IMR-90 (cell line): Measurements from ENCODE around the gene UBAC1. TPM values are rescaled to one million over a fixed set of nuclear protein-coding genes. Genes with fewer than 3 reads are reported as not detected.

Experiments
- ATAC-seq: fragments of 200-7000 bp; cut with Tn5 transposase; 2 replicates; pipeline ENCODE4 v1.9.1; 2020; ENCODE audit warnings: low read depth, mild to moderate bottlenecking, moderate library complexity
- BruUV-seq: library from RNA; stranded (reverse); fragments of 400-500 nt; replicated peaks from 2 replicates; lab custom pipeline; 2021; lab: Mats Ljungman, UMichigan
- CTCF ChIA-PET: fragments of 300-600 bp; formaldehyde crosslinking; extraction: SDS; loops from one replicate; lab custom pipeline; 2021; ENCODE audit warnings: antibody characterized with exemption; lab: Yijun Ruan, JAX
- POLR2A ChIA-PET: fragments of 300-600 bp; sonication (Branson Sonifier 250); formaldehyde crosslinking; loops from one replicate; lab custom pipeline; 2022; ENCODE audit warnings: antibody characterized with exemption; ENCODE audit not compliant: unreplicated experiment; lab: Charles Lee
- DNase-seq: peaks from one replicate; pipeline ENCODE4 v3.0.0; 2013
- H2AFZ ChIP-seq: replicated peaks from 2 replicates; pipeline ENCODE3; 2013; ENCODE audit warnings: low read length, mild to moderate bottlenecking; ENCODE audit not compliant: poor library complexity
- H2AK5ac ChIP-seq: 2 replicates; pipeline ENCODE4 v1.6.1; 2013; ENCODE audit warnings: low read depth, low read length, inconsistent platforms
- H2AK9ac ChIP-seq: replicated peaks from 2 replicates; pipeline ENCODE3; 2013; ENCODE audit warnings: mild to moderate bottlenecking, low read depth, low read length, moderate library complexity; ENCODE audit not compliant: poor library complexity
- H2BK120ac ChIP-seq: 2 replicates; pipeline ENCODE4 v1.6.1; 2013; ENCODE audit warnings: low read depth, low read length, inconsistent platforms
- H2BK15ac ChIP-seq: 3 replicates; pipeline ENCODE4 v1.6.1; 2013; ENCODE audit warnings: low read depth, low read length, inconsistent platforms
- H2BK20ac ChIP-seq: 2 replicates; pipeline ENCODE4 v1.6.1; 2013; ENCODE audit warnings: low read depth, mild to moderate bottlenecking, inconsistent platforms, low read length, moderate library complexity
- H2BK5ac ChIP-seq: 2 replicates; pipeline ENCODE4 v1.6.1; 2013; ENCODE audit warnings: mild to moderate bottlenecking, low read depth, low read length, inconsistent platforms; ENCODE audit not compliant: poor library complexity, severe bottlenecking
- H3K14ac ChIP-seq: replicated peaks from 2 replicates; pipeline ENCODE4 v1.6.1; 2013; ENCODE audit warnings: low read depth, low read length, inconsistent platforms
- H3K18ac ChIP-seq: 2 replicates; pipeline ENCODE4 v1.6.1; 2013; ENCODE audit warnings: low read depth, low read length, control low read depth
- H3K23ac ChIP-seq: 2 replicates; pipeline ENCODE4 v1.6.1; 2013; ENCODE audit warnings: low read depth, low read length, inconsistent platforms
- H3K27ac ChIP-seq: 2 replicates; pipeline ENCODE4 v1.5.1; 2013; ENCODE audit warnings: mild to moderate bottlenecking, control low read depth, low read length; ENCODE audit not compliant: insufficient read depth
- H3K27me3 ChIP-seq: 2 replicates; pipeline ENCODE4 v1.6.1; 2013; ENCODE audit warnings: low read length; ENCODE audit not compliant: control insufficient read depth, insufficient read depth
- H3K36me3 ChIP-seq: 2 replicates; pipeline ENCODE4 v1.6.1; 2013; ENCODE audit warnings: low read length, mixed read lengths; ENCODE audit not compliant: control insufficient read depth, insufficient read depth
- H3K4ac ChIP-seq: 2 replicates; pipeline ENCODE4 v1.6.1; 2013; ENCODE audit warnings: low read depth, low read length, inconsistent platforms
- H3K4me1 ChIP-seq: 2 replicates; pipeline ENCODE4 v1.6.1; 2013; ENCODE audit warnings: low read length, mixed read lengths; ENCODE audit not compliant: control insufficient read depth, insufficient read depth
- H3K4me2 ChIP-seq: 2 replicates; pipeline ENCODE4 v1.6.1; 2013; ENCODE audit warnings: low read depth, mild to moderate bottlenecking, control low read depth, low read length, moderate library complexity
- H3K4me3 ChIP-seq: 2 replicates; pipeline ENCODE4 v1.5.1; 2013; ENCODE audit warnings: low read depth, mild to moderate bottlenecking, control low read depth, low read length, moderate library complexity; ENCODE audit not compliant: insufficient read depth
- H3K56ac ChIP-seq: 2 replicates; pipeline ENCODE4 v1.6.1; 2013; ENCODE audit warnings: low read length, inconsistent platforms; ENCODE audit not compliant: insufficient read depth; ENCODE audit errors: extremely low read depth
- H3K79me1 ChIP-seq, 2 experiments: 2 replicates each; pipeline ENCODE4 v1.6.1; 2013; ENCODE audit warnings: low read length in 2 of 2, inconsistent platforms in 1 of 2, low read depth in 1 of 2
- H3K9ac ChIP-seq: 2 replicates; pipeline ENCODE4 v1.6.1; 2013; ENCODE audit warnings: low read depth, low read length, control low read depth
- H3K9me1 ChIP-seq: 2 replicates; pipeline ENCODE4 v1.6.1; 2013; ENCODE audit warnings: low read length, inconsistent platforms; ENCODE audit not compliant: insufficient read depth
- H3K9me3 ChIP-seq: 2 replicates; pipeline ENCODE4 v1.6.1; 2013; ENCODE audit warnings: low read length; ENCODE audit not compliant: control insufficient read depth, insufficient read depth
- H4K20me1 ChIP-seq: 2 replicates; pipeline ENCODE4 v1.6.1; 2013; ENCODE audit warnings: low read length, inconsistent platforms; ENCODE audit not compliant: insufficient read depth
- H4K5ac ChIP-seq: 2 replicates; pipeline ENCODE4 v1.6.1; 2013; ENCODE audit warnings: mild to moderate bottlenecking, low read depth, low read length, control low read depth
- H4K8ac ChIP-seq, 2 experiments: 2 replicates each; pipeline ENCODE4 v1.6.1; 2013; ENCODE audit warnings: low read depth in 2 of 2, low read length in 2 of 2, control low read depth in 1 of 2, inconsistent platforms in 1 of 2
- H4K91ac ChIP-seq: 2 replicates; pipeline ENCODE4 v1.6.1; 2013; ENCODE audit warnings: low read depth, low read length, inconsistent platforms; ENCODE audit not compliant: insufficient read depth
- BHLHE40 ChIP-seq: fragments of 150-350 bp; IDR thresholded peaks from 2 replicates; pipeline ENCODE4 v1.6.1; 2016; ENCODE audit warnings: mild to moderate bottlenecking, low read depth, low read length
- CTCF ChIP-seq: conservative IDR thresholded peaks from 2 replicates; pipeline ENCODE4 v1.5.1; 2012; ENCODE audit warnings: mild to moderate bottlenecking, low read depth, low read length, improper control_type of control experiment
- FOS ChIP-seq: fragments of 150-350 bp; IDR thresholded peaks from 2 replicates; pipeline ENCODE4 v1.6.1; 2016; ENCODE audit warnings: low read depth, low read length
- MAZ ChIP-seq: IDR thresholded peaks from 2 replicates; pipeline ENCODE4 v1.6.1; 2012; ENCODE audit warnings: low read depth, mild to moderate bottlenecking, low read length, improper control_type of control experiment, moderate library complexity, borderline replicate concordance
- MXI1 ChIP-seq: IDR thresholded peaks from 2 replicates; pipeline ENCODE4 v1.6.1; 2012; ENCODE audit warnings: low read depth, mild to moderate bottlenecking, low read length, moderate library complexity, borderline replicate concordance
- NFE2L2 ChIP-seq: fragments of 150-350 bp; IDR thresholded peaks from 2 replicates; pipeline ENCODE4 v1.6.1; 2016; ENCODE audit warnings: low read depth, mild to moderate bottlenecking, low read length
- POLR2A ChIP-seq: IDR thresholded peaks from 2 replicates; pipeline ENCODE4 v1.6.1; 2012; ENCODE audit warnings: mild to moderate bottlenecking, low read depth, low read length
- RAD21 ChIP-seq: IDR thresholded peaks from 2 replicates; pipeline ENCODE4 v1.6.1; 2012; ENCODE audit warnings: low read length, improper control_type of control experiment
- RCOR1 ChIP-seq: IDR thresholded peaks from 2 replicates; pipeline ENCODE4 v1.6.1; 2012; ENCODE audit warnings: mild to moderate bottlenecking, low read length, improper control_type of control experiment; ENCODE audit not compliant: insufficient replicate concordance
- RFX5 ChIP-seq: IDR thresholded peaks from 2 replicates; pipeline ENCODE4 v1.8.0; 2012; ENCODE audit warnings: low read depth, mild to moderate bottlenecking, low read length, moderate library complexity
- SMC3 ChIP-seq: fragments of 150-350 bp; IDR thresholded peaks from 2 replicates; pipeline ENCODE4 v1.6.1; 2016; ENCODE audit warnings: low read depth, mild to moderate bottlenecking, antibody characterized with exemption, low read length, moderate library complexity
- WGBS, 2 experiments: methylation state at CpG; one replicate each; pipeline versions ENCODE4 v1.1.5 to v1.1.7; 2013; ENCODE audit warnings: missing lambda C conversion rate in 2 of 2; ENCODE audit not compliant: insufficient read length in 1 of 2; ENCODE audit errors: extremely low coverage in 2 of 2; 5-methylcytosine and 5-hydroxymethylcytosine counted together
- dilution Hi-C: fragments of 300-500 bp; cut with HindIII; formaldehyde crosslinking; loops from one replicate; pipeline ENCODE4 v1.14.3; 2018; ENCODE audit warnings: low sequenced_read_pairs; ENCODE audit not compliant: unreplicated experiment
- in situ Hi-C: fragments of 300-500 bp; cut with MboI; formaldehyde crosslinking; loops from 3 replicates; pipeline ENCODE4 v1.14.3; 2019; ENCODE audit warnings: low sequenced_read_pairs, inconsistent platforms, mixed read lengths
- intact Hi-C: fragments of 100-400 bp; cut with micrococcal nuclease; formaldehyde crosslinking; loops from 2 replicates; pipeline ENCODE4 v1.10.0; 2022
- polyA plus RNA-seq, 3 experiments: library from polyadenylated mRNA; depleted of rRNA; stranded (reverse); fragments of >200 nt; gene quantifications; 2 replicates each; pipeline ENCODE4 v1.2.3, GENCODE V29; 2012; ENCODE audit warnings: low replicate concordance in 1 of 3
- total RNA-seq: library from RNA; depleted of rRNA; stranded (reverse); fragments of >200 nt; gene quantifications from 2 replicates; pipeline ENCODE4 v1.2.3, GENCODE V29; 2012

UBAC1 gene
- total and polyA plus RNA-seq, 2 of the 4 experiments (the other 2 are of a cell fraction): 25.3 to 33.9 TPM

DNA sequence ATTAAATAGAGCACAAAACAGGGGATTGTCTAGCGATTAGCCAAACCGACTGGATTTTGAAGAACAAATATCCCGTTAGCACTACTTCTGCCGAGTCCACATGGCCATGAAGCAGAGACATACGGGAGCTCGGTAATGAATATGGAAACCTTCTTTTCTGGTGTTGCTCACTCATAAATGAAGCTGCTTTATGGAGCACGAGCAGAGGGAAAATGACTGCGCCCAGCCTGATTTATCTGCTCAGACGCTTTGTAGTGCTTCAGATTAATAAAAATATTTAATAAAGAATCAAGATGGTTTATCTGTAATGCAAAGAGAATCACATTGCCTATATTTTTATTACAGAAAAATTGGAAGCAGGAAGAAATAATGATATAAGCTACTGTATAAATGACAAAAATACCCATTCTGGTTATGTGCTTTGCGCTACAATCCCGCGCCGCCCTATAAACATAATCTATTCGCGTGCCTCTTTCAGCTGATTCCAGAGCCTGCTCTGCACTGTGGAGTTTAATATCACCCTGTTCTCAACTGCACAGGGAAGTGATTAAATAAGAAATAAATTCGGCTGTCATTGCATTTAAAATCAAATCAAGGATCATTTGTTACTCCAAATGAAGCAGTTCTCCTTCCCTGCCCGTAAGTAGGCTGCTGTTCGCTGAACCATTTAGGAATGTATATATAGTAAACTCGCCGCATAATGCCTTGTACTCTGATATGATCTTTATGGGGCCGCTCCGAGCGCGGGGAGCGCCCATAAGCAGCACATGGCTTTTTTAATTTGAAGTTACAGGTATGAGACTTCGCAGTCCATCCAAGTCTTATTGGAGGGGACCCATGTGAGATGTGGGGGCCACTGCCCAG lies 22.3 kb upstream of the UBAC1 start:
- Histone ChIP-seq H4K20me1 (no peaks in the 10 kb centered on the region), H3K36me3 (no peaks in the 10 kb centered on the region), H2BK20ac (no peak overlapping the region), H3K79me1 (no peaks in the 10 kb centered on the region), H2AFZ (no peak overlapping the region), H3K23ac (no peak overlapping the region), H3K4ac (no peak overlapping the region), H3K4me1 (no peaks in the 10 kb centered on the region; the same call in 1 of the 2 replicates), H3K9me3 (no peaks in the 10 kb centered on the region), H4K5ac (no peak overlapping the region), H3K4me2 (no peak overlapping the region), H2AK5ac (no peak overlapping the region), H3K56ac (no peak overlapping the region), H3K9me1 (no peaks in the 10 kb centered on the region), H2BK120ac (no peak overlapping the region), H3K4me3 (no peak overlapping the region), H2AK9ac (no peak overlapping the region), H3K9ac (no peak overlapping the region), H4K8ac (no peak overlapping the region), H2BK15ac (no peak overlapping the region), H2BK5ac (no peak overlapping the region), H3K18ac (no peak overlapping the region), H3K27ac (no peak overlapping the region), H3K14ac (no peak overlapping the region), H4K91ac (no peak overlapping the region), H3K27me3 (peaks cover 22% of the 10 kb centered on the region)
- dilution Hi-C loops (no loop called here), intact Hi-C loops (no loop called here), in situ Hi-C loops (no loop called here)
- ATAC-seq: no peak
- POLR2A ChIA-PET: no interaction called here
- WGBS, 2 experiments: 74% methylated on average over 4 of the region's 26 CpGs; no CpG with 5 or more reads in 1 of the 2 experiments
- DNase-seq: no peak
- BruUV-seq: no TSS peak
- CTCF ChIA-PET: interaction anchor here (0.6 to 0.9 kb wide), 2 partner anchors 126 to 137 kb away, joined by 3 read pairs; no protein-coding TSS in a partner anchor
- no peak for TF ChIP-seq NFE2L2
- no peak for TF ChIP-seq MXI1
- TF ChIP-seq MAZ: no peak
- TF ChIP-seq FOS: no peak
- no peak for TF ChIP-seq BHLHE40
- TF ChIP-seq POLR2A: no peak
- no peak for TF ChIP-seq RFX5
- TF ChIP-seq RAD21: no peak
- no peak for TF ChIP-seq CTCF
- no peak for TF ChIP-seq SMC3
- TF ChIP-seq RCOR1: no peak
